H1 (cell line): ENCODE measurements around the gene SERPINA1. TPM values are rescaled to one million over a fixed set of nuclear protein-coding genes. Genes with fewer than 3 reads are reported as not detected.

ENCODE experiments used
- CTCF ChIA-PET: fragments of 300-600 bp; sonication (Branson Sonifier 250); formaldehyde crosslinking; loops from one replicate; lab custom pipeline; 2021; ENCODE audit not compliant: partially characterized antibody; lab: Charles Lee
- POLR2A ChIA-PET: fragments of 300-600 bp; sonication (Branson Sonifier 250); formaldehyde crosslinking; loops from one replicate; lab custom pipeline; 2021; ENCODE audit warnings: inconsistent platforms; ENCODE audit not compliant: partially characterized antibody; lab: Charles Lee
- DNase-seq, 2 experiments: peaks; one replicate each; pipeline versions ENCODE4 v3.0.0 to v3.0.0-alpha.2; 2010 to 2022; ENCODE audit warnings: low spot score in 2 of 2, low read depth in 1 of 2, mixed read lengths in 1 of 2
- FAIRE-seq: peaks from 2 replicates; lab custom pipeline; 2011; peaks lifted over from hg19 to GRCh38; lab: Jason Lieb, UNC
- H2AFZ ChIP-seq: 2 replicates; pipeline ENCODE4 v1.8.1; 2012; ENCODE audit warnings: low read length, inconsistent platforms
- H2AK5ac ChIP-seq: 2 replicates; pipeline ENCODE4 v1.6.1; 2013; ENCODE audit warnings: low read depth, low read length
- H2BK120ac ChIP-seq: replicated peaks from 2 replicates; pipeline ENCODE3; 2013; ENCODE audit warnings: low read depth, low read length, inconsistent platforms
- H2BK12ac ChIP-seq: 2 replicates; pipeline ENCODE4 v1.6.1; 2013; ENCODE audit warnings: low read depth, low read length
- H2BK15ac ChIP-seq: 2 replicates; pipeline ENCODE4 v1.6.1; 2013; ENCODE audit warnings: low read length
- H2BK20ac ChIP-seq: 2 replicates; pipeline ENCODE4 v1.6.1; 2013; ENCODE audit warnings: low read length
- H2BK5ac ChIP-seq: 2 replicates; pipeline ENCODE4 v1.6.1; 2013; ENCODE audit warnings: low read depth, low read length
- H3K14ac ChIP-seq: 2 replicates; pipeline ENCODE4 v1.6.1; 2013; ENCODE audit warnings: inconsistent platforms; ENCODE audit not compliant: insufficient read length
- H3K18ac ChIP-seq: 2 replicates; pipeline ENCODE4 v1.6.1; 2013; ENCODE audit warnings: low read length; ENCODE audit errors: extremely low read depth
- H3K23ac ChIP-seq: 2 replicates; pipeline ENCODE4 v1.6.1; 2013; ENCODE audit warnings: inconsistent platforms; ENCODE audit not compliant: insufficient read length
- H3K23me2 ChIP-seq: 2 replicates; pipeline ENCODE4 v1.6.1; 2013; ENCODE audit warnings: low read depth, low read length
- H3K27ac ChIP-seq: 2 replicates; pipeline ENCODE4 v1.6.1; 2011; ENCODE audit warnings: low read depth, low read length, inconsistent platforms
- H3K27me3 ChIP-seq, 4 experiments: replicated peaks in 1 of 4; 1 replicate in 1 of 4; 2 replicates in 3 of 4; pipeline versions ENCODE4 v1.6.1 to v1.8.1; 2011 to 2013; ENCODE audit warnings: low read length in 3 of 4, mild to moderate bottlenecking in 3 of 4, inconsistent platforms in 2 of 4, mixed read lengths in 2 of 4, moderate library complexity in 1 of 4; ENCODE audit not compliant: control insufficient read depth in 3 of 4, insufficient read depth in 3 of 4; ENCODE audit errors: extremely low read depth in 1 of 4
- H3K36me3 ChIP-seq, 4 experiments: 2 replicates each; pipeline versions ENCODE4 v1.6.1 to v1.8.1; 2011 to 2013; ENCODE audit warnings: mild to moderate bottlenecking in 4 of 4, low read length in 3 of 4, moderate library complexity in 2 of 4, control low read depth in 1 of 4, inconsistent platforms in 1 of 4; ENCODE audit not compliant: insufficient read depth in 4 of 4, control insufficient read depth in 2 of 4
- H3K4ac ChIP-seq: replicated peaks from 2 replicates; pipeline ENCODE3; 2013; ENCODE audit warnings: low read length, low read depth, mixed read lengths, inconsistent platforms; ENCODE audit not compliant: insufficient read length
- H3K4me1 ChIP-seq, 4 experiments: replicated peaks in 1 of 4; 1 replicate in 1 of 4; 2 replicates in 3 of 4; pipeline versions ENCODE4 v1.6.1 to v1.8.1; 2011 to 2013; ENCODE audit warnings: low read length in 3 of 4, inconsistent platforms in 2 of 4, mixed read lengths in 1 of 4; ENCODE audit not compliant: insufficient read depth in 4 of 4, control insufficient read depth in 3 of 4
- H3K4me2 ChIP-seq, 2 experiments: 2 replicates each; pipeline versions ENCODE4 v1.6.1 to v1.8.1; 2011 to 2013; ENCODE audit warnings: low read depth in 2 of 2, low read length in 2 of 2, control low read depth in 1 of 2, inconsistent platforms in 1 of 2, mild to moderate bottlenecking in 1 of 2; ENCODE audit not compliant: insufficient read depth in 1 of 2
- H3K4me3 ChIP-seq, 4 experiments: fragments of 200-600, 300-600 bp in 1 of 4; sonication (generic), shearing (Covaris generic), sonication (Bioruptor Twin) in 1 of 4; 2 replicates each; pipeline versions ENCODE4 v1.5.1 to v1.8.1; 2011 to 2016; ENCODE audit warnings: low read length in 4 of 4, low read depth in 3 of 4, control low read depth in 2 of 4, inconsistent platforms in 2 of 4, mild to moderate bottlenecking in 2 of 4, mixed read lengths in 1 of 4, moderate library complexity in 1 of 4; ENCODE audit not compliant: insufficient read depth in 2 of 4; ENCODE audit errors: extremely low read depth in 1 of 4
- H3K56ac ChIP-seq: replicated peaks from 2 replicates; pipeline ENCODE3; 2013; ENCODE audit warnings: low read depth, mild to moderate bottlenecking, mixed read lengths, low read length, inconsistent platforms; ENCODE audit not compliant: insufficient read length
- H3K79me1 ChIP-seq: 2 replicates; pipeline ENCODE4 v1.6.1; 2013; ENCODE audit warnings: low read depth, low read length, control low read depth
- H3K79me2 ChIP-seq, 2 experiments: 2 replicates each; pipeline versions ENCODE4 v1.6.1 to v1.8.1; 2012 to 2013; ENCODE audit warnings: low read length in 2 of 2, mild to moderate bottlenecking in 2 of 2, inconsistent platforms in 1 of 2; ENCODE audit not compliant: insufficient read depth in 2 of 2, control insufficient read depth in 1 of 2
- H3K9ac ChIP-seq, 4 experiments: replicated peaks in 1 of 4; 1 replicate in 1 of 4; 2 replicates in 3 of 4; pipeline versions ENCODE4 v1.6.1 to v1.8.1; 2011 to 2013; ENCODE audit warnings: low read depth in 3 of 4, low read length in 3 of 4, control low read depth in 2 of 4, mild to moderate bottlenecking in 2 of 4, moderate library complexity in 2 of 4, inconsistent platforms in 1 of 4; ENCODE audit errors: extremely low read depth in 1 of 4
- H3K9me3 ChIP-seq, 2 experiments: 2 replicates each; pipeline versions ENCODE4 v1.6.1 to v1.8.1; 2012 to 2013; ENCODE audit warnings: mild to moderate bottlenecking in 2 of 2, moderate library complexity in 2 of 2, control low read depth in 1 of 2, inconsistent platforms in 1 of 2, low read depth in 1 of 2, low read length in 1 of 2, mixed read lengths in 1 of 2; ENCODE audit not compliant: insufficient read depth in 2 of 2
- H4K20me1 ChIP-seq, 2 experiments: replicated peaks in 1 of 2; 2 replicates each; pipeline versions ENCODE3 to v1.8.1; 2011 to 2013; ENCODE audit warnings: inconsistent platforms in 2 of 2, low read length in 2 of 2, mild to moderate bottlenecking in 1 of 2; ENCODE audit not compliant: insufficient read depth in 2 of 2, control insufficient read depth in 1 of 2
- H4K5ac ChIP-seq: 2 replicates; pipeline ENCODE4 v1.6.1; 2013; ENCODE audit warnings: low read length, low read depth, mixed read lengths, inconsistent platforms; ENCODE audit not compliant: insufficient read length
- H4K8ac ChIP-seq: 2 replicates; pipeline ENCODE4 v1.8.0; 2013; ENCODE audit warnings: mild to moderate bottlenecking, moderate library complexity, low read length, inconsistent platforms; ENCODE audit not compliant: insufficient read depth; ENCODE audit errors: extremely low read depth
- H4K91ac ChIP-seq: replicated peaks from 2 replicates; pipeline ENCODE3; 2013; ENCODE audit warnings: low read length, mixed read lengths, inconsistent platforms; ENCODE audit not compliant: insufficient read length
- ASH2L ChIP-seq: fragments of 200-600, 300-600 bp; sonication (generic); IDR thresholded peaks from one replicate; pipeline ENCODE4 v1.7.1; 2017; ENCODE audit warnings: low read length
- BCL11A ChIP-seq, 2 experiments: IDR thresholded peaks; one replicate each; pipeline ENCODE4 v1.6.1; 2011; ENCODE audit warnings: low read depth in 2 of 2, low read length in 2 of 2, mild to moderate bottlenecking in 2 of 2
- NANOG ChIP-seq: IDR thresholded peaks from 2 replicates; pipeline ENCODE4 v1.6.1; 2011; ENCODE audit warnings: low read length, low read depth, mild to moderate bottlenecking, inconsistent platforms; ENCODE audit not compliant: insufficient read depth, poor library complexity, severe bottlenecking
- SAP30 ChIP-seq: fragments of 300-600 bp; sonication (generic); IDR thresholded peaks from 2 replicates; pipeline ENCODE4 v1.7.1; 2012; ENCODE audit warnings: low read length, moderate library complexity, mild to moderate bottlenecking, inconsistent platforms; ENCODE audit not compliant: insufficient read depth, insufficient replicate concordance
- TCF12 ChIP-seq: IDR thresholded peaks from 2 replicates; pipeline ENCODE4 v1.6.1; 2011; ENCODE audit warnings: low read depth, mild to moderate bottlenecking, low read length
- TEAD4 ChIP-seq: IDR thresholded peaks from 2 replicates; pipeline ENCODE4 v1.6.1; 2012; ENCODE audit warnings: low read depth, low read length, inconsistent platforms, mixed read lengths
- ZNF274 ChIP-seq: IDR thresholded peaks from 2 replicates; pipeline ENCODE4 v1.7.0; 2012; ENCODE audit warnings: low read length, borderline replicate concordance; ENCODE audit errors: extremely low read depth
- WGBS, 2 experiments: shearing (Covaris generic) in 1 of 2; methylation state at CpG; one replicate each; pipeline versions ENCODE4 v1.1.6 to v1.1.7; 2013 to 2015; ENCODE audit warnings: low lambda C conversion rate in 2 of 2, mixed read lengths in 2 of 2, inconsistent platforms in 1 of 2, low coverage in 1 of 2, missing lambda C conversion rate in 1 of 2; ENCODE audit not compliant: insufficient replicate concordance in 2 of 2, insufficient coverage in 1 of 2, insufficient read length in 1 of 2; ENCODE audit errors: extremely low coverage in 1 of 2, missing lambda C conversion rate in 1 of 2; 5-methylcytosine and 5-hydroxymethylcytosine counted together
- polyA plus RNA-seq, 7 experiments: library from polyadenylated mRNA; depleted of rRNA in 3 of 7; stranded (reverse) in 5 of 7; unstranded in 2 of 7; fragments of >200 nt in 5 of 7; fragments of 200-250 nt in 2 of 7; gene quantifications; 1 replicate in 5 of 7; 2 replicates in 1 of 7; 4 replicates in 1 of 7; pipeline versions ENCODE4 v1.2.1 to v1.2.3, GENCODE V29; 2011 to 2013; ENCODE audit warnings: missing spikeins in 2 of 7, mixed read lengths in 2 of 7
- total RNA-seq: library from RNA; stranded (reverse); fragmentation: NEBNext Ultra II Directional; extraction: Animal tissue kit (Norgen Biotek cat#: 25700); gene quantifications from 2 replicates; pipeline ENCODE4 v1.2.1, GENCODE V29; 2021

The SERPINA1 gene
- total and polyA plus RNA-seq, 2 of the 8 experiments (the other 6 are each of a cell fraction or from before 2014, with no cell fraction given) = 0.08 TPM; not detected in 1

GRCh38 chr14:94342334-94342934, 46.0 kb downstream of the SERPINA1 start:
- Histone ChIP-seq H3K23ac (no peak overlapping the region), H3K4me1 (no peaks in the 10 kb centered on the region), H3K14ac (no peak overlapping the region), H3K27me3 (no peaks in the 10 kb centered on the region), H2BK120ac (no peak overlapping the region), H3K4ac (no peak overlapping the region), H4K91ac (no peak overlapping the region), H3K79me1 (no peaks in the 10 kb centered on the region), H3K9ac (no peak overlapping the region), H2BK12ac (no peak overlapping the region), H2AFZ (no peak overlapping the region), H2BK5ac (no peak overlapping the region), H3K18ac (no peak overlapping the region), H3K4me2 (no peak overlapping the region), H3K9me3 (peaks cover 0 to 2% of the 10 kb centered on the region in 2 experiments; a peak in 1 of 4 replicates), H4K8ac (no peak overlapping the region), H2BK15ac (no peak overlapping the region), H3K36me3 (no peaks in the 10 kb centered on the region), H3K23me2 (no peaks in the 10 kb centered on the region), H3K79me2 (no peaks in the 10 kb centered on the region), H2BK20ac (no peak overlapping the region), H3K27ac (no peak overlapping the region), H4K20me1 (no peaks in the 10 kb centered on the region), H3K4me3 (no peak overlapping the region), H2AK5ac (no peak overlapping the region), H3K56ac (no peak overlapping the region), H4K5ac (no peak overlapping the region)
- WGBS, 2 experiments = 89% methylated on average over 2 of the region's 2 CpGs; no CpG with 5 or more reads in 1 of the 2 experiments
- FAIRE-seq = no peak
- DNase-seq = no peak
- CTCF ChIA-PET = interaction anchor here (0.5 to 1.8 kb wide), 10 partner anchors 11 to 403 kb away, joined by 3 to 5 read pairs (median 3); no protein-coding TSS in a partner anchor
- POLR2A ChIA-PET = interaction anchor here (0.6 kb wide), 1 partner anchor 73 kb away, joined by 3 read pairs; no protein-coding TSS in a partner anchor
- TF ChIP-seq NANOG (no peak), ASH2L (no peak), TCF12 (no peak), ZNF274 (no peak), TEAD4 (no peak), BCL11A (IDR thresholded peaks at IDR 0.05; ENCODE audit: low read depth in 2 of 2, low read length in 2 of 2) (no peak), SAP30 (no peak)
